ENCODE measurements around the gene DSG4.

The DSG4 gene

GRCh38 chr18:31424383-31424988 lies 47.9 kb downstream of the DSG4 start:
- Histone ChIP-seq H3K18ac (ENCODE audit: low read length) (no peak overlapping the region), H4K91ac (ENCODE audit: low read depth, low read length, poor library complexity) (no peak overlapping the region), H3K23ac (ENCODE audit: low read depth, low read length, poor library complexity) (no peak overlapping the region), H3K4ac (ENCODE audit: low read length) (no peak overlapping the region), H3K4me1 (ENCODE audit: control insufficient read depth in 2 of 2, insufficient read depth in 1 of 2, low read depth in 1 of 2, low read length in 2 of 2) (peaks cover 0 to 2% of the 10 kb centered on the region in 2 donors), H3K9ac (ENCODE audit: low read depth, low read length, poor library complexity) (no peak overlapping the region), H3K9me3 (replicated peaks in 1 of 2; ENCODE audit: control insufficient read depth in 2 of 2, insufficient read depth in 1 of 2, low read depth in 1 of 2, low read length in 2 of 2) (no peaks in the 10 kb centered on the region), H3K4me2 (ENCODE audit: insufficient read depth, low read length, poor library complexity, severe bottlenecking) (no peak overlapping the region), H3K36me3 (replicated peaks in 1 of 2; ENCODE audit: control insufficient read depth in 2 of 2, insufficient read depth in 2 of 2, low read length in 2 of 2) (no peaks in the 10 kb centered on the region), H2AK5ac (ENCODE audit: low read depth, low read length) (no peak overlapping the region), H3K27ac (replicated peaks; ENCODE audit: low read length) (no peak overlapping the region), H3K4me3 (ENCODE audit: low read length in 2 of 2) (no peak overlapping the region), H2BK120ac (ENCODE audit: low read depth, low read length) (no peak overlapping the region), H2BK12ac (ENCODE audit: low read length) (no peak overlapping the region), H3K79me1 (ENCODE audit: low read depth, low read length) (no peaks in the 10 kb centered on the region), H2BK15ac (ENCODE audit: low read length) (no peak overlapping the region), H3K14ac (ENCODE audit: low read length) (no peak overlapping the region), H2BK5ac (ENCODE audit: low read length) (no peak overlapping the region), H3K27me3 (ENCODE audit: control insufficient read depth in 3 of 3, insufficient read depth in 3 of 3, low read depth in 1 of 3, low read length in 3 of 3) (peaks cover 0 to 5% (median 0%) of the 10 kb centered on the region in 3 experiments), H4K8ac (ENCODE audit: low read depth, low read length) (no peak overlapping the region), H2AFZ (ENCODE audit: low read length) (no peak overlapping the region)
- peak; percentile 56 for DNase-seq (ENCODE audit: low spot score)
- no CpG with 5 or more reads among the region's 7 CpGs for WGBS, 2 donors (ENCODE audit: extremely low coverage in 2 of 2, insufficient read length in 2 of 2, insufficient replicate concordance in 1 of 2)

DNA sequence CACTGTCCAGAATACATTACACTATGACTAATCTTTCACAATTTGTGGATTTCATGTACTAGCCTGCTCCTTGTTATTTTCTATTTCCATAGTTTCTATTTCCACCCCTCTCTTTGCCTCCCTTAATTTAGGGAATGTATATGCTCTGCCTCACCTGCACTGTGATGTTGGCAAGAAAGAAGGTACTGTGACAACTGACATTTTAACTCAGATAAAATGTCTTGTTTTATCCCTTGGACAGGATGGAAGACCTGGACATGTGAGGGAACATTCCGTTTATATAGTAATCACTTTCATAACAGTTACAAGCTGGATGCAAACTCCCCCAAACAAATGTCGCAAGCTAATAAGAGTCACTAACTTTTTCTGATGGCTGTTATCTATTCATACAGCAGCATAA lies 49.4 kb downstream of the DSG4 start:
- Histone ChIP-seq H3K9ac (ENCODE audit: low read depth, low read length, poor library complexity) (no peak overlapping the region), H4K8ac (ENCODE audit: low read depth, low read length) (no peak overlapping the region)

DNA sequence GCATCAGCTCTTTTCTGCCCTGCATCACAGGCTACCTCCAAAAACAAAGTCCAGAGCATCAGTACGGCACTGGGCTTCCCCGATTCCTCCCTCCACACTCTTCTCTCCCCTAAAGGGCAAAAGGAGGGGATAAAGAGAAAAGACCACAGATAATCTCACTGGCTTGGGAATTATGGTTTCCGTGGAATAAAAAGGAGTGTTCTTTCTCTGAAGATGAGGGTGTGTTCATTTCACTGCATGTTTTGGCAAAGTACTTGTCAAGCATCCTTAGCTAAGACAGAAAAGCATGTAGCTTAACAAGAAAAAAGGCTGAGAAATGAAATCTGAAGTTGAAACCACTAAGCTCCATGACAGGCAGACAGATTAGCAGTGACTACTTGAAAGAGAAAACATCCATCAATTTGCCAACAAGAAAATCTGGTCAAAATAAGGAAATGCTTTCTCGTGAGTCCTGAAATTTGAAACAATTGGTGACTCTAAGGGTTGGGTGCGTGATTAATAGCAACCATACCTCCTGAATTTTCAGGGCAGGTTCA lies 50.4 kb downstream of the DSG4 start:
- H3K18ac ChIP-seq (ENCODE audit: low read length), result no peak overlapping the region
- H3K27ac ChIP-seq (replicated peaks; ENCODE audit: low read length), result no peak overlapping the region
- no peaks in the 10 kb centered on the region for H3K9me3 ChIP-seq (replicated peaks in 1 of 2; ENCODE audit: control insufficient read depth in 2 of 2, insufficient read depth in 1 of 2, low read depth in 1 of 2, low read length in 2 of 2)
- WGBS, 2 donors (ENCODE audit: extremely low coverage in 2 of 2, insufficient read length in 2 of 2, insufficient replicate concordance in 1 of 2), result no CpG with 5 or more reads among the region's 5 CpGs
- H3K4me3 ChIP-seq (ENCODE audit: low read length in 2 of 2), result no peak overlapping the region
- peaks cover 0 to 2% of the 10 kb centered on the region in 2 donors for H3K4me1 ChIP-seq (ENCODE audit: control insufficient read depth in 2 of 2, insufficient read depth in 1 of 2, low read depth in 1 of 2, low read length in 2 of 2)
- no peak overlapping the region for H2AFZ ChIP-seq (ENCODE audit: low read length)
- H3K23ac ChIP-seq (ENCODE audit: low read depth, low read length, poor library complexity), result no peak overlapping the region
- no peak for DNase-seq (ENCODE audit: low spot score)
- no peak overlapping the region for H3K4me2 ChIP-seq (ENCODE audit: insufficient read depth, low read length, poor library complexity, severe bottlenecking)
- no peak overlapping the region for H4K91ac ChIP-seq (ENCODE audit: low read depth, low read length, poor library complexity)
- H3K27me3 ChIP-seq (ENCODE audit: control insufficient read depth in 3 of 3, insufficient read depth in 3 of 3, low read depth in 1 of 3, low read length in 3 of 3), result peaks cover 0 to 5% (median 0%) of the 10 kb centered on the region in 3 experiments
- no peak overlapping the region for H2BK5ac ChIP-seq (ENCODE audit: low read length)
- no peaks in the 10 kb centered on the region for H3K79me1 ChIP-seq (ENCODE audit: low read depth, low read length)
- H3K36me3 ChIP-seq (replicated peaks in 1 of 2; ENCODE audit: control insufficient read depth in 2 of 2, insufficient read depth in 2 of 2, low read length in 2 of 2), result no peaks in the 10 kb centered on the region
- H2BK15ac ChIP-seq (ENCODE audit: low read length), result no peak overlapping the region
- no peak overlapping the region for H3K9ac ChIP-seq (ENCODE audit: low read depth, low read length, poor library complexity)
- H3K14ac ChIP-seq (ENCODE audit: low read length), result no peak overlapping the region
- H3K4ac ChIP-seq (ENCODE audit: low read length), result no peak overlapping the region
- H4K8ac ChIP-seq (ENCODE audit: low read depth, low read length), result no peak overlapping the region
- H2AK5ac ChIP-seq (ENCODE audit: low read depth, low read length), result no peak overlapping the region
- H2BK12ac ChIP-seq (ENCODE audit: low read length), result no peak overlapping the region
- H2BK120ac ChIP-seq (ENCODE audit: low read depth, low read length), result no peak overlapping the region

More for the DNA sequence above, 49.4 kb downstream of the DSG4 start:
- Histone ChIP-seq H3K4me1 (ENCODE audit: control insufficient read depth in 2 of 2, insufficient read depth in 1 of 2, low read depth in 1 of 2, low read length in 2 of 2) (peaks cover 0 to 2% of the 10 kb centered on the region in 2 donors), H3K23ac (ENCODE audit: low read depth, low read length, poor library complexity) (no peak overlapping the region), H3K4me2 (ENCODE audit: insufficient read depth, low read length, poor library complexity, severe bottlenecking) (no peak overlapping the region), H3K27me3 (ENCODE audit: control insufficient read depth in 3 of 3, insufficient read depth in 3 of 3, low read depth in 1 of 3, low read length in 3 of 3) (peaks cover 0 to 5% (median 0%) of the 10 kb centered on the region in 3 experiments), H3K4ac (ENCODE audit: low read length) (no peak overlapping the region), H3K18ac (ENCODE audit: low read length) (no peak overlapping the region), H2BK15ac (ENCODE audit: low read length) (no peak overlapping the region), H3K27ac (replicated peaks; ENCODE audit: low read length) (no peak overlapping the region), H3K14ac (ENCODE audit: low read length) (no peak overlapping the region), H2BK12ac (ENCODE audit: low read length) (no peak overlapping the region), H3K79me1 (ENCODE audit: low read depth, low read length) (no peaks in the 10 kb centered on the region), H2AK5ac (ENCODE audit: low read depth, low read length) (no peak overlapping the region), H4K91ac (ENCODE audit: low read depth, low read length, poor library complexity) (no peak overlapping the region), H3K4me3 (ENCODE audit: low read length in 2 of 2) (no peak overlapping the region), H2BK5ac (ENCODE audit: low read length) (no peak overlapping the region), H3K9me3 (replicated peaks in 1 of 2; ENCODE audit: control insufficient read depth in 2 of 2, insufficient read depth in 1 of 2, low read depth in 1 of 2, low read length in 2 of 2) (no peaks in the 10 kb centered on the region), H2AFZ (ENCODE audit: low read length) (no peak overlapping the region), H2BK120ac (ENCODE audit: low read depth, low read length) (no peak overlapping the region), H3K36me3 (replicated peaks in 1 of 2; ENCODE audit: control insufficient read depth in 2 of 2, insufficient read depth in 2 of 2, low read length in 2 of 2) (no peaks in the 10 kb centered on the region)
- no peak for DNase-seq (ENCODE audit: low spot score)
- no CpG with 5 or more reads among the region's 2 CpGs for WGBS, 2 donors (ENCODE audit: extremely low coverage in 2 of 2, insufficient read length in 2 of 2, insufficient replicate concordance in 1 of 2)

DNA sequence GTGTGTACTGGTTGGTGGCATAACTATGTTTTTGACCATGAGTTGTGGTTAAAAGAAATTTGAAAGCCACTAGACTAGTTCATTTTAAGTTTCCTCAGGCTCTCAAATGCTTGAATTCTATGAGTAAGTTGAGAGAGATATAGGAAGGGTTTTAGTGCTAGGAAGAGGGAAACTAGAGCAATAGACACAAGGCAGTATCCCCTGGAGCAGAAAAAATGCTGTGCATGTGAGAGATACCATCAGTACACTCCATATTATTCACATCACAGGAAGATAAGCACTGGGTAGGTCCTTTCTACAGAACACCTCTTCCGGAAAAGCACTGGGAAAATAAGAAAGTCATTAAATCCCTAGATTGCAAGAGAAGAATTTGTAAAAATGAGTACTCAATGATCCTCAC lies 51.6 kb downstream of the DSG4 start:
- no peak overlapping the region for H2BK15ac ChIP-seq (ENCODE audit: low read length)
- no peak overlapping the region for H2BK120ac ChIP-seq (ENCODE audit: low read depth, low read length)
- H3K9ac ChIP-seq (ENCODE audit: low read depth, low read length, poor library complexity), result no peak overlapping the region
- H4K8ac ChIP-seq (ENCODE audit: low read depth, low read length), result no peak overlapping the region
- H3K79me1 ChIP-seq (ENCODE audit: low read depth, low read length), result no peaks in the 10 kb centered on the region
- no peak for DNase-seq (ENCODE audit: low spot score)
- H3K4me3 ChIP-seq (ENCODE audit: low read length in 2 of 2), result no peak overlapping the region
- H3K9me3 ChIP-seq (replicated peaks in 1 of 2; ENCODE audit: control insufficient read depth in 2 of 2, insufficient read depth in 1 of 2, low read depth in 1 of 2, low read length in 2 of 2), result no peaks in the 10 kb centered on the region
- H3K27ac ChIP-seq (replicated peaks; ENCODE audit: low read length), result no peak overlapping the region
- no peak overlapping the region for H4K91ac ChIP-seq (ENCODE audit: low read depth, low read length, poor library complexity)
- H3K4me1 ChIP-seq (ENCODE audit: control insufficient read depth in 2 of 2, insufficient read depth in 1 of 2, low read depth in 1 of 2, low read length in 2 of 2), result peaks cover 0 to 2% of the 10 kb centered on the region in 2 donors
- no CpG with 5 or more reads among the region's 1 CpG for WGBS, 2 donors (ENCODE audit: extremely low coverage in 2 of 2, insufficient read length in 2 of 2, insufficient replicate concordance in 1 of 2)
- no peak overlapping the region for H3K4ac ChIP-seq (ENCODE audit: low read length)
- no peak overlapping the region for H2BK5ac ChIP-seq (ENCODE audit: low read length)
- no peak overlapping the region for H3K18ac ChIP-seq (ENCODE audit: low read length)
- H3K36me3 ChIP-seq (replicated peaks in 1 of 2; ENCODE audit: control insufficient read depth in 2 of 2, insufficient read depth in 2 of 2, low read length in 2 of 2), result no peaks in the 10 kb centered on the region
- H2AK5ac ChIP-seq (ENCODE audit: low read depth, low read length), result no peak overlapping the region
- peaks cover 0 to 5% (median 0%) of the 10 kb centered on the region in 3 experiments for H3K27me3 ChIP-seq (ENCODE audit: control insufficient read depth in 3 of 3, insufficient read depth in 3 of 3, low read depth in 1 of 3, low read length in 3 of 3)
- no peak overlapping the region for H3K14ac ChIP-seq (ENCODE audit: low read length)
- H2BK12ac ChIP-seq (ENCODE audit: low read length), result no peak overlapping the region
- H3K23ac ChIP-seq (ENCODE audit: low read depth, low read length, poor library complexity), result no peak overlapping the region
- no peak overlapping the region for H3K4me2 ChIP-seq (ENCODE audit: insufficient read depth, low read length, poor library complexity, severe bottlenecking)
- H2AFZ ChIP-seq (ENCODE audit: low read length), result no peak overlapping the region

All from neuronal stem cell (in vitro differentiated cells).